Duodenal mucosa (tissue), 2 donors: ENCODE results near the gene MGST2.

Experiments
- H3K27ac ChIP-seq: one replicate; pipeline ENCODE4 v1.7.0; 2013; ENCODE audit warnings: low read depth, low read length
- H3K27me3 ChIP-seq, 2 donors: one replicate each; pipeline ENCODE4 v1.7.0; 2013; ENCODE audit warnings: low read length in 2 of 2, control low read depth in 1 of 2; ENCODE audit not compliant: insufficient read depth in 2 of 2, control insufficient read depth in 1 of 2
- H3K36me3 ChIP-seq, 2 donors: one replicate each; pipeline ENCODE4 v1.7.0; 2013; ENCODE audit warnings: low read length in 2 of 2, control low read depth in 1 of 2; ENCODE audit not compliant: insufficient read depth in 2 of 2, control insufficient read depth in 1 of 2
- H3K4me1 ChIP-seq, 2 donors: one replicate each; pipeline ENCODE4 v1.7.0; 2013; ENCODE audit warnings: low read length in 2 of 2, control low read depth in 1 of 2; ENCODE audit not compliant: insufficient read depth in 2 of 2, control insufficient read depth in 1 of 2
- H3K4me3 ChIP-seq, 2 donors: one replicate each; pipeline ENCODE4 v1.7.0; 2013; ENCODE audit warnings: low read length in 2 of 2, low read depth in 1 of 2
- H3K9ac ChIP-seq, 2 donors: one replicate each; pipeline ENCODE4 v1.7.0; 2013; ENCODE audit warnings: low read length in 2 of 2, low read depth in 1 of 2
- H3K9me3 ChIP-seq, 2 donors: one replicate each; pipeline ENCODE4 v1.7.0; 2013; ENCODE audit warnings: low read length in 2 of 2, control low read depth in 1 of 2; ENCODE audit not compliant: control insufficient read depth in 1 of 2

The MGST2 gene

GRCh38 chr4:139746431-139747171, 81.0 kb downstream of the MGST2 start:
- Histone ChIP-seq H3K27ac (no peak overlapping the region), H3K4me1 (no peaks in the 10 kb centered on the region), H3K36me3 (no peaks in the 10 kb centered on the region), H3K9ac (no peak overlapping the region), H3K27me3 (no peaks in the 10 kb centered on the region), H3K4me3 (no peak overlapping the region), H3K9me3 (no peaks in the 10 kb centered on the region)

- H3K4me3 ChIP-seq: no peak overlapping the region
- no peaks in the 10 kb centered on the region for H3K4me1 ChIP-seq
- no peaks in the 10 kb centered on the region for H3K36me3 ChIP-seq
- H3K27ac ChIP-seq: no peak overlapping the region
- H3K9me3 ChIP-seq: no peaks in the 10 kb centered on the region
- no peak overlapping the region for H3K9ac ChIP-seq
- H3K27me3 ChIP-seq: no peaks in the 10 kb centered on the region
Measured at GRCh38 chr4:139749338-139749737, 83.7 kb downstream of the MGST2 start.

GRCh38 chr4:139749835-139750498, 84.3 kb downstream of the MGST2 start:
- no peak overlapping the region for H3K4me3 ChIP-seq
- H3K27ac ChIP-seq: no peak overlapping the region
- no peaks in the 10 kb centered on the region for H3K27me3 ChIP-seq
- H3K9me3 ChIP-seq: no peaks in the 10 kb centered on the region
- no peaks in the 10 kb centered on the region for H3K4me1 ChIP-seq
- H3K36me3 ChIP-seq: no peaks in the 10 kb centered on the region
- H3K9ac ChIP-seq: no peak overlapping the region

DNA sequence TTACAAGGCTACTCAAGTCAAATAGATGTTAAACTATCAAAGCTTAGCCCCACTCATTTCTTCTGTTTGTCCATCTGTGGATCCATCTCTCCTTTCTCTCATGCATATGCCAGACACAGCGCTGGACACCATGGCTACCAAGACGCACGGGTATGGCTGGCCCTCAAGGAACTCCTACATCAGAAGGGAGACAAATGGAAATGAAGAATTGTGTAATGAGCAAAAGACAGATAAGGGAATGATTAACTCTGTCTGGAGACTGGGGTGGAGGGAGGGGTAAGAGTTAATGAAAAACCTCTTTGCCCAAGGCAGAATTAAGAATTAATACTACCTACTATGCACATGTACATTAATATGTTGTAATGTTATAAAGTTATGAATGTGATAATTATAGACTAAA, 88.1 kb downstream of the MGST2 start:
- Histone ChIP-seq H3K4me1 (no peaks in the 10 kb centered on the region), H3K9ac (no peak overlapping the region), H3K36me3 (no peaks in the 10 kb centered on the region), H3K27me3 (no peaks in the 10 kb centered on the region), H3K27ac (no peak overlapping the region), H3K4me3 (no peak overlapping the region), H3K9me3 (no peaks in the 10 kb centered on the region)
